Neutrophil (primary cell): ENCODE results near the gene HOXA2.

Experiments used
- H3K27ac ChIP-seq: fragments of 200-600 bp; sonication (generic); 2 replicates; pipeline ENCODE4 v1.5.1; 2016; ENCODE audit warnings: mild to moderate bottlenecking, moderate library complexity
- H3K27me3 ChIP-seq: fragments of 200-600 bp; sonication (generic); 2 replicates; pipeline ENCODE4 v1.6.0; 2016; ENCODE audit warnings: mild to moderate bottlenecking
- H3K36me3 ChIP-seq: fragments of 200-600 bp; sonication (generic); 2 replicates; pipeline ENCODE4 v1.5.1; 2017
- H3K4me1 ChIP-seq, 2 experiments: fragments of 200-600 bp in 1 of 2; sonication (generic) in 1 of 2; 1 replicate in 1 of 2; 2 replicates in 1 of 2; pipeline versions ENCODE4 v1.5.1 to v1.6.1; 2013 to 2016; ENCODE audit warnings: low read depth in 1 of 2, low read length in 1 of 2, mild to moderate bottlenecking in 1 of 2, moderate library complexity in 1 of 2; ENCODE audit not compliant: control insufficient read depth in 1 of 2, insufficient read depth in 1 of 2
- H3K4me3 ChIP-seq, 2 experiments: fragments of 200-600 bp in 1 of 2; sonication (generic) in 1 of 2; 1 replicate in 1 of 2; 2 replicates in 1 of 2; pipeline ENCODE4 v1.5.1; 2013 to 2016; ENCODE audit warnings: low read depth in 1 of 2, low read length in 1 of 2, mild to moderate bottlenecking in 1 of 2, moderate library complexity in 1 of 2
- H3K9me3 ChIP-seq: fragments of 200-600 bp; sonication (generic); 2 replicates; pipeline ENCODE4 v1.5.1; 2016
- CTCF ChIP-seq: fragments of 200-600 bp; sonication (generic); IDR thresholded peaks from 2 replicates; pipeline ENCODE4 v1.5.1; 2016; ENCODE audit warnings: antibody characterized with exemption

The HOXA2 gene

GRCh38 chr7:27138985-27139333 is 36.5 kb upstream of the HOXA2 start:
- peaks cover 17 to 21% of the 10 kb centered on the region in 2 experiments for H3K4me1 ChIP-seq
- H3K9me3 ChIP-seq = no peaks in the 10 kb centered on the region
- no peaks in the 10 kb centered on the region for H3K36me3 ChIP-seq
- H3K27me3 ChIP-seq = peaks cover 63% of the 10 kb centered on the region
- H3K4me3 ChIP-seq = no peak overlapping the region
- TF ChIP-seq CTCF = no peak
- no peak overlapping the region for H3K27ac ChIP-seq

GRCh38 chr7:27138472-27138871 is 36.0 kb upstream of the HOXA2 start:
- TF ChIP-seq CTCF = no peak
- no peaks in the 10 kb centered on the region for H3K36me3 ChIP-seq
- peaks cover 19 to 25% of the 10 kb centered on the region in 2 experiments for H3K4me1 ChIP-seq
- peaks cover 59% of the 10 kb centered on the region for H3K27me3 ChIP-seq
- no peak overlapping the region for H3K27ac ChIP-seq
- no peaks in the 10 kb centered on the region for H3K9me3 ChIP-seq
- no peak overlapping the region for H3K4me3 ChIP-seq

- H3K36me3 ChIP-seq = no peaks in the 10 kb centered on the region
- no peak for TF ChIP-seq CTCF
- no peak overlapping the region for H3K4me3 ChIP-seq
- H3K27ac ChIP-seq = no peak overlapping the region
- peaks cover 59% of the 10 kb centered on the region for H3K27me3 ChIP-seq
- no peaks in the 10 kb centered on the region for H3K9me3 ChIP-seq
- peaks cover 19 to 25% of the 10 kb centered on the region in 2 experiments for H3K4me1 ChIP-seq
Measured at GRCh38 chr7:27137640-27138315, 35.3 kb upstream of the HOXA2 start.

- Histone ChIP-seq H3K27ac (no peak overlapping the region), H3K9me3 (no peaks in the 10 kb centered on the region), H3K27me3 (peaks cover 61% of the 10 kb centered on the region), H3K4me1 (peaks cover 25 to 31% of the 10 kb centered on the region in 2 experiments), H3K4me3 (no peak overlapping the region), H3K36me3 (no peaks in the 10 kb centered on the region)
- TF ChIP-seq CTCF = no peak
Measured at GRCh38 chr7:27134392-27134791, 31.9 kb upstream of the HOXA2 start.

GRCh38 chr7:27133409-27134231 is 31.1 kb upstream of the HOXA2 start:
- H3K36me3 ChIP-seq = no peaks in the 10 kb centered on the region
- TF ChIP-seq CTCF = no peak
- no peaks in the 10 kb centered on the region for H3K9me3 ChIP-seq
- H3K4me1 ChIP-seq = peaks cover 25 to 31% of the 10 kb centered on the region in 2 experiments
- no peak overlapping the region for H3K27ac ChIP-seq
- no peak overlapping the region for H3K4me3 ChIP-seq
- H3K27me3 ChIP-seq = peaks cover 64% of the 10 kb centered on the region
